ENCODE measurements around the gene PRRX1.

The PRRX1 gene

GRCh38 chr1:170723518-170723917 is 59.6 kb downstream of the PRRX1 start:
- DNase-seq: no peak

GRCh38 chr1:170725326-170725725 is 61.4 kb downstream of the PRRX1 start:
- DNase-seq: no peak

- DNase-seq: no peak
Observed at GRCh38 chr1:170727963-170728362, 64.0 kb downstream of the PRRX1 start.

GRCh38 chr1:170729225-170730002 is 65.5 kb downstream of the PRRX1 start:
- DNase-seq: no peak

GRCh38 chr1:170730014-170730413 is 66.1 kb downstream of the PRRX1 start:
- DNase-seq: no peak

GRCh38 chr1:170730438-170730837 is 66.5 kb downstream of the PRRX1 start:
- DNase-seq: no peak

- no peak for DNase-seq
Observed at GRCh38 chr1:170731566-170732251, 67.8 kb downstream of the PRRX1 start.

GRCh38 chr1:170732252-170732588 is 68.3 kb downstream of the PRRX1 start:
- DNase-seq: no peak

- no peak for DNase-seq
Observed at GRCh38 chr1:170734412-170735175, 70.7 kb downstream of the PRRX1 start.

- DNase-seq: no peak
Observed at GRCh38 chr1:170735366-170736263, 71.7 kb downstream of the PRRX1 start.

GRCh38 chr1:170739803-170740202 is 75.9 kb downstream of the PRRX1 start:
- DNase-seq: no peak

GRCh38 chr1:170741678-170742077 is 77.7 kb downstream of the PRRX1 start:
- DNase-seq: no peak

- no peak for DNase-seq
Observed at GRCh38 chr1:170742600-170742999, 78.7 kb downstream of the PRRX1 start.

- no peak for DNase-seq
Observed at GRCh38 chr1:170743083-170743482, 79.2 kb downstream of the PRRX1 start.

- DNase-seq: no peak
Observed at GRCh38 chr1:170749549-170749948, 85.6 kb downstream of the PRRX1 start.

GRCh38 chr1:170749959-170750358 is 86.0 kb downstream of the PRRX1 start:
- DNase-seq: no peak

GRCh38 chr1:170755795-170756194 is 91.9 kb downstream of the PRRX1 start:
- DNase-seq: no peak

GRCh38 chr1:170758992-170759391 is 95.1 kb downstream of the PRRX1 start:
- no peak for DNase-seq

GRCh38 chr1:170765279-170765678 is 101.3 kb downstream of the PRRX1 start:
- DNase-seq: no peak

GRCh38 chr1:170765712-170766330 is 101.9 kb downstream of the PRRX1 start:
- DNase-seq: no peak

- DNase-seq: no peak
Observed at GRCh38 chr1:170768929-170769328, 105.0 kb downstream of the PRRX1 start.

- no peak for DNase-seq
Observed at GRCh38 chr1:170769691-170770090, 105.8 kb downstream of the PRRX1 start.
